ENCODE data around the gene PKP4.
"Not testable (repeated sequence)": the region's sequence is repeated elsewhere in the genome, so short reads cannot be mapped to it uniquely, and the experiment has no call there.

PKP4 gene

GRCh38 chr2:158690823-158691222 lies 234.1 kb downstream of the PKP4 start:
- H3K27ac ChIP-seq, result no peak overlapping the region
- TF ChIP-seq ZFX (IDR thresholded peaks at IDR 0.05), result no peak
- TF ChIP-seq, protein P1, sequence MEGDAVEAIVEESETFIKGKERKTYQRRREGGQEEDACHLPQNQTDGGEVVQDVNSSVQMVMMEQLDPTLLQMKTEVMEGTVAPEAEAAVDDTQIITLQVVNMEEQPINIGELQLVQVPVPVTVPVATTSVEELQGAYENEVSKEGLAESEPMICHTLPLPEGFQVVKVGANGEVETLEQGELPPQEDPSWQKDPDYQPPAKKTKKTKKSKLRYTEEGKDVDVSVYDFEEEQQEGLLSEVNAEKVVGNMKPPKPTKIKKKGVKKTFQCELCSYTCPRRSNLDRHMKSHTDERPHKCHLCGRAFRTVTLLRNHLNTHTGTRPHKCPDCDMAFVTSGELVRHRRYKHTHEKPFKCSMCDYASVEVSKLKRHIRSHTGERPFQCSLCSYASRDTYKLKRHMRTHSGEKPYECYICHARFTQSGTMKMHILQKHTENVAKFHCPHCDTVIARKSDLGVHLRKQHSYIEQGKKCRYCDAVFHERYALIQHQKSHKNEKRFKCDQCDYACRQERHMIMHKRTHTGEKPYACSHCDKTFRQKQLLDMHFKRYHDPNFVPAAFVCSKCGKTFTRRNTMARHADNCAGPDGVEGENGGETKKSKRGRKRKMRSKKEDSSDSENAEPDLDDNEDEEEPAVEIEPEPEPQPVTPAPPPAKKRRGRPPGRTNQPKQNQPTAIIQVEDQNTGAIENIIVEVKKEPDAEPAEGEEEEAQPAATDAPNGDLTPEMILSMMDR (conservative IDR thresholded peaks at IDR 0.05), result no peak

DNA sequence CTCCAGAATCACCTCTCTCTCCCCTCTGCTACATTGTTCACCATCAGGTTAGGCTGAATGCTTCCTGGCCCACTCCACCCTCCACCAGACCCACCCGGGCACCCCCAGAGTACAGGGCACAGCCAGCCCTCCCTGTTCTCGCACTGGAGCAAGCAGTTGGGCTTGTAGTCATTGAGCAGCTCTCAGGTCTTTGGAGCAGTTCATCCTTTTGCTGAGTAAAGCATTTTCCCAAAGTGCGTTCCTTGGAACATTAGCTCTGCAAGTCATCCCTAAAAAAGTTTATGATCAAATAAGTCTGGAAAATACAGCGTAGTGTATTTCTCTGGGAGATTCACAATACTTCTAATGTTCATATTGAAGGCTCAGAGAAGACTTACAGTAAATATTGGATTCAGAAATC lies 234.9 kb downstream of the PKP4 start:
- TF ChIP-seq ZFX (IDR thresholded peaks at IDR 0.05), result no peak
- TF ChIP-seq, protein P1 (conservative IDR thresholded peaks at IDR 0.05), result no peak
- no peak overlapping the region for H3K27ac ChIP-seq

- no peak overlapping the region for H3K27ac ChIP-seq
- TF ChIP-seq, protein P1 (conservative IDR thresholded peaks at IDR 0.05), result no peak
- no peak for TF ChIP-seq ZFX (IDR thresholded peaks at IDR 0.05)
These were observed 235.8 kb downstream of the PKP4 start for GRCh38 chr2:158692372-158693103.

DNA sequence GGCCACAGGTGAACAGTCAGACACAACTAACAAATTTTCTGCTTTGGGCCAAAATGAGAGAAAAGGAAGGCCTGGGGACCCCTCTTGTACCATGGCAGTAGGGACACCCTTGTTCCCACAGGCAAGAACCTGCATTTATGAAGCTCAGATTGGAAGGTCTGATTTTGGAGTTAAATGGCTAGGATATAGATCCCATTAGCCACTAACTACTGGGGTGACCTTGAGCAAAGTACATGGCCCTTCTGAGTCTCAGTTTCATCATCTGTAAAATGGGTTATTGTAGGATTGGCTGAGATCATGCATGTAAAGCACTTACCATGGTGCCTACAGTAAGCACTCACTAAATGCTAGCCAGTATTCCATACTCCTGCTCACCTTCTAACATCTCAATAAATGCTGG lies 236.7 kb downstream of the PKP4 start:
- TF ChIP-seq, protein P1 (conservative IDR thresholded peaks at IDR 0.05), result no peak
- TF ChIP-seq ZFX (IDR thresholded peaks at IDR 0.05), result no peak
- no peak overlapping the region for H3K27ac ChIP-seq

DNA sequence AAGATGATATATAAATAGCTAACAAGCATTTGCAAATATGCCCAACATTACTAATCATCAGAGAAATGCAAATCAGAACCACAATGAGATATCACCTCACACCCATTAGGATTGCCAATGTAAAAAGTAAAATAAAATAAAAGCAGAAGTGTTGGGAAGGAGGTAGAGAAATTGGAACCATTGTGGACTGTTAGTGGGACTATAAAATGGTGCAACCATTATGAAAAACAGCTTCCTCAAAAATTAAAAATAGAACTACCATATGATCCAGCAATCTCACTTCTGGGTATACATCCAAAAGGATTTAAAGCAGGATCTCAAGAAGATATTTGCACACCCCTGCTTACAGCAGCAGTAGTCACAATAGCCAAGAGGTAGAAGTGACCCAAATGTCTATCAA lies 238.6 kb downstream of the PKP4 start:
- TF ChIP-seq ZFX (IDR thresholded peaks at IDR 0.05), result no peak
- TF ChIP-seq, protein P1 (conservative IDR thresholded peaks at IDR 0.05), result no peak
- H3K27ac ChIP-seq, result no peak overlapping the region

- H3K27ac ChIP-seq, result not testable (repeated sequence)
These were observed 239.0 kb downstream of the PKP4 start for GRCh38 chr2:158695744-158696143.

GRCh38 chr2:158699323-158699722 lies 242.6 kb downstream of the PKP4 start:
- H3K27ac ChIP-seq, result no peak overlapping the region
- TF ChIP-seq, protein P1 (conservative IDR thresholded peaks at IDR 0.05), result no peak
- no peak for TF ChIP-seq ZFX (IDR thresholded peaks at IDR 0.05)

GRCh38 chr2:158701101-158701500 lies 244.3 kb downstream of the PKP4 start:
- TF ChIP-seq, protein P1 (conservative IDR thresholded peaks at IDR 0.05), result no peak
- H3K27ac ChIP-seq, result no peak overlapping the region
